Neural cell (in vitro differentiated cells): ENCODE measurements around the gene VPS26C. TPM values are rescaled to one million over a fixed set of nuclear protein-coding genes. Genes with fewer than 3 reads are reported as not detected.

ENCODE experiments used
- H2AFZ ChIP-seq: fragments of 200-600, 300-800 bp; sonication (generic), shearing (Covaris generic); 2 replicates; pipeline ENCODE4 v1.6.0; 2014; ENCODE audit warnings: low read depth, mild to moderate bottlenecking, antibody characterized with exemption, low read length, moderate library complexity
- H3F3A ChIP-seq: fragments of 200-600 bp; shearing (Covaris generic); 2 replicates; pipeline ENCODE4 v1.6.1; 2016; ENCODE audit warnings: mild to moderate bottlenecking, moderate library complexity, mixed read lengths, antibody characterized with exemption, low read length; ENCODE audit not compliant: insufficient read depth, poor library complexity, severe bottlenecking
- H3K27ac ChIP-seq: fragments of 200-600, 300-800 bp; sonication (generic), shearing (Covaris generic); 2 replicates; pipeline ENCODE4 v1.5.1; 2014; ENCODE audit warnings: mild to moderate bottlenecking, low read length, moderate library complexity
- H3K27me3 ChIP-seq: fragments of 300-800, 200-600 bp; sonication (generic), shearing (Covaris generic); 2 replicates; pipeline ENCODE4 v1.6.0; 2014; ENCODE audit warnings: mild to moderate bottlenecking, low read depth, low read length, moderate library complexity; ENCODE audit not compliant: insufficient read depth
- H3K36me3 ChIP-seq: fragments of 300-800, 200-600 bp; sonication (generic), shearing (Covaris generic); 2 replicates; pipeline ENCODE4 v1.5.1; 2014; ENCODE audit warnings: mild to moderate bottlenecking, antibody characterized with exemption, low read length, moderate library complexity; ENCODE audit not compliant: insufficient read depth
- H3K4me2 ChIP-seq: fragments of 300-800, 200-600 bp; sonication (generic), shearing (Covaris generic); 2 replicates; pipeline ENCODE4 v1.6.0; 2014; ENCODE audit warnings: mild to moderate bottlenecking, low read length
- H3K4me3 ChIP-seq: fragments of 300-800, 200-600 bp; sonication (generic), shearing (Covaris generic); 2 replicates; pipeline ENCODE4 v1.5.1; 2014; ENCODE audit warnings: mild to moderate bottlenecking, low read length, moderate library complexity
- H3K79me2 ChIP-seq: fragments of 200-600 bp; shearing (Covaris generic); replicated peaks from 2 replicates; pipeline ENCODE4 v1.6.0; 2014; ENCODE audit warnings: mild to moderate bottlenecking, low read length, moderate library complexity; ENCODE audit not compliant: insufficient read depth
- H3K9ac ChIP-seq: fragments of 300-800, 200-600 bp; sonication (generic), shearing (Covaris generic); 2 replicates; pipeline ENCODE4 v1.6.1; 2016; ENCODE audit warnings: mild to moderate bottlenecking, low read length, mixed read lengths
- H3K9me2 ChIP-seq: fragments of 200-600 bp; shearing (Covaris generic); 2 replicates; pipeline ENCODE4 v1.6.1; 2016; ENCODE audit warnings: mild to moderate bottlenecking, low read length, mixed read lengths; ENCODE audit not compliant: insufficient read depth
- H3K9me3 ChIP-seq: fragments of 200-600, 300-800 bp; sonication (generic), shearing (Covaris generic); 2 replicates; pipeline ENCODE4 v1.6.1; 2016; ENCODE audit warnings: mild to moderate bottlenecking, mixed run types, low read length, moderate library complexity, mixed read lengths
- H4K20me1 ChIP-seq: fragments of 200-600 bp; shearing (Covaris generic); 2 replicates; pipeline ENCODE4 v1.6.1; 2016; ENCODE audit warnings: mild to moderate bottlenecking, mixed run types; ENCODE audit not compliant: insufficient read depth
- CTCF ChIP-seq: fragments of 450-650 bp; IDR thresholded peaks from 2 replicates; pipeline ENCODE4 v1.5.1; 2014; ENCODE audit warnings: antibody characterized with exemption, mild to moderate bottlenecking, moderate library complexity; ENCODE audit not compliant: poor library complexity, severe bottlenecking
- EP300 ChIP-seq: fragments of 450-650 bp; conservative IDR thresholded peaks from 2 replicates; pipeline ENCODE4 v1.6.1; 2014; ENCODE audit warnings: antibody characterized with exemption, mild to moderate bottlenecking, moderate library complexity; ENCODE audit not compliant: poor library complexity, severe bottlenecking
- EZH2 ChIP-seq: fragments of 200-600, 300-800 bp; shearing (Covaris generic), sonication (generic); IDR thresholded peaks from 2 replicates; pipeline ENCODE4 v1.6.1; 2014; ENCODE audit warnings: antibody characterized with exemption, low read length, borderline replicate concordance, mild to moderate bottlenecking; ENCODE audit not compliant: insufficient read depth, poor library complexity, severe bottlenecking
- MXI1 ChIP-seq: fragments of 450-650 bp; conservative IDR thresholded peaks from 2 replicates; pipeline ENCODE4 v1.6.1; 2014; ENCODE audit warnings: antibody characterized with exemption, mild to moderate bottlenecking; ENCODE audit not compliant: poor library complexity, severe bottlenecking
- POLR2AphosphoS5 ChIP-seq: IDR thresholded peaks from 2 replicates; pipeline ENCODE4 v1.6.1; 2012
- RAD21 ChIP-seq: fragments of 450-650 bp; conservative IDR thresholded peaks from 2 replicates; pipeline ENCODE4 v1.6.1; 2014; ENCODE audit warnings: antibody characterized with exemption, mild to moderate bottlenecking, moderate library complexity
- REST ChIP-seq: IDR thresholded peaks from 2 replicates; pipeline ENCODE4 v1.6.1; 2012; ENCODE audit warnings: borderline replicate concordance
- SMC3 ChIP-seq: fragments of 450-650 bp; conservative IDR thresholded peaks from 2 replicates; pipeline ENCODE4 v1.6.1; 2014; ENCODE audit warnings: antibody characterized with exemption, mild to moderate bottlenecking, moderate library complexity; ENCODE audit not compliant: poor library complexity
- TAF1 ChIP-seq: IDR thresholded peaks from 2 replicates; pipeline ENCODE4 v1.6.1; 2012; ENCODE audit warnings: low read depth
- polyA plus RNA-seq: library from polyadenylated mRNA; depleted of rRNA; stranded (reverse); fragments of >200 nt; gene quantifications from 2 replicates; pipeline ENCODE4 v1.2.3, GENCODE V29; 2014

The VPS26C gene
- polyA plus RNA-seq, 1 donor from 2014 or later: 55.5 TPM

GRCh38 chr21:37197746-37198145 is 69.4 kb downstream of the VPS26C start:
- Histone ChIP-seq H3K27ac (no peak overlapping the region), H3K27me3 (no peaks in the 10 kb centered on the region), H3K79me2 (no peaks in the 10 kb centered on the region), H3K9me3 (no peaks in the 10 kb centered on the region), H3K4me2 (no peak overlapping the region), H3F3A (no peaks in the 10 kb centered on the region), H3K9ac (no peak overlapping the region), H4K20me1 (no peaks in the 10 kb centered on the region), H2AFZ (no peak overlapping the region), H3K4me3 (no peak overlapping the region), H3K36me3 (peaks cover 32% of the 10 kb centered on the region), H3K9me2 (no peaks in the 10 kb centered on the region)
- TF ChIP-seq TAF1 (no peak), RAD21 (no peak), POLR2AphosphoS5 (no peak), REST (no peak), EP300 (no peak), EZH2 (no peak), MXI1 (no peak), CTCF (no peak), SMC3 (no peak)

GRCh38 chr21:37196847-37197246 is 70.3 kb downstream of the VPS26C start:
- Histone ChIP-seq H3K9me2 (no peaks in the 10 kb centered on the region), H2AFZ (no peak overlapping the region), H3K36me3 (peaks cover 25% of the 10 kb centered on the region)

More at GRCh38 chr21:37196847-37197246, 70.3 kb downstream of the VPS26C start:
- no peaks in the 10 kb centered on the region for H3K27me3 ChIP-seq
- no peak for TF ChIP-seq EP300
- TF ChIP-seq RAD21: no peak
- TF ChIP-seq CTCF: no peak
- TF ChIP-seq SMC3: no peak
- TF ChIP-seq TAF1: no peak
- TF ChIP-seq REST: no peak
- TF ChIP-seq EZH2: no peak
- TF ChIP-seq POLR2AphosphoS5: no peak
- TF ChIP-seq MXI1: no peak
- no peaks in the 10 kb centered on the region for H3K79me2 ChIP-seq
- H3K27ac ChIP-seq: no peak overlapping the region
- H3K4me2 ChIP-seq: no peak overlapping the region
- no peaks in the 10 kb centered on the region for H4K20me1 ChIP-seq
- H3K9me3 ChIP-seq: no peaks in the 10 kb centered on the region
- H3K4me3 ChIP-seq: no peak overlapping the region
- H3F3A ChIP-seq: no peaks in the 10 kb centered on the region
- no peak overlapping the region for H3K9ac ChIP-seq
